Suprapubic skin (tissue), 4 donors: ENCODE data around the gene TSPY8.

ENCODE experiments used
- POLR2A ChIP-seq, 2 donors: fragments of 450-650 bp; IDR thresholded peaks; one replicate each; pipeline ENCODE4 v1.6.1; 2017; ENCODE audit warnings: antibody characterized with exemption in 2 of 2, mild to moderate bottlenecking in 2 of 2, moderate library complexity in 2 of 2
- POLR2AphosphoS5 ChIP-seq, 3 donors: sonication (generic); formaldehyde crosslinking; IDR thresholded peaks; one replicate each; pipeline ENCODE4 v1.6.1; 2017; ENCODE audit warnings: antibody characterized with exemption in 3 of 3
- TF ChIP-seq, protein P1 (sequence below), 2 donors: fragments of 200-600 bp in 1 of 2; fragments of 450-650 bp in 1 of 2; sonication (generic) in 1 of 2; IDR thresholded peaks; one replicate each; pipeline ENCODE4 v1.5.1; 2016 to 2019; ENCODE audit warnings: antibody characterized with exemption in 2 of 2, mild to moderate bottlenecking in 1 of 2, moderate library complexity in 1 of 2

DNA sequence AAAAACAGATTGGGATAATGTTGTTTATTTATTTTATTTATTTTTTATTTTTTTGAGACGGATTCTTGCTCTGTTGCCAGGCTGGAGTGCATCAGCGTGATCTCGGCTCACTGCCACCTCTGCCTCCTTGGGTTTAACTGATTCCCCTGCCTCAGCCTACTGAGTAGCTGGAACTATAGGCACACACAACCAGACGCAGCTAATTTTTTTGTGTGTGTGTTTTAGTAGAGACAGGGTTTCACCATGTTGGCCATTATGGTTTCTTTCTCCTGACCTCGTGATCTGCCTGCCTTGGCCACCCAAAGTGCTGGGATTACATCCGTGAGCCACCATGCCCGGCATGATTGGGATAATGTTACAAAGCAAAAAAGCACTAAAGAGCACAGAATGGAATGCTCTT, 36.6 kb upstream of the TSPY8 start:
- no peak for TF ChIP-seq POLR2A (IDR thresholded peaks at IDR 0.05)
- TF ChIP-seq, protein P1, sequence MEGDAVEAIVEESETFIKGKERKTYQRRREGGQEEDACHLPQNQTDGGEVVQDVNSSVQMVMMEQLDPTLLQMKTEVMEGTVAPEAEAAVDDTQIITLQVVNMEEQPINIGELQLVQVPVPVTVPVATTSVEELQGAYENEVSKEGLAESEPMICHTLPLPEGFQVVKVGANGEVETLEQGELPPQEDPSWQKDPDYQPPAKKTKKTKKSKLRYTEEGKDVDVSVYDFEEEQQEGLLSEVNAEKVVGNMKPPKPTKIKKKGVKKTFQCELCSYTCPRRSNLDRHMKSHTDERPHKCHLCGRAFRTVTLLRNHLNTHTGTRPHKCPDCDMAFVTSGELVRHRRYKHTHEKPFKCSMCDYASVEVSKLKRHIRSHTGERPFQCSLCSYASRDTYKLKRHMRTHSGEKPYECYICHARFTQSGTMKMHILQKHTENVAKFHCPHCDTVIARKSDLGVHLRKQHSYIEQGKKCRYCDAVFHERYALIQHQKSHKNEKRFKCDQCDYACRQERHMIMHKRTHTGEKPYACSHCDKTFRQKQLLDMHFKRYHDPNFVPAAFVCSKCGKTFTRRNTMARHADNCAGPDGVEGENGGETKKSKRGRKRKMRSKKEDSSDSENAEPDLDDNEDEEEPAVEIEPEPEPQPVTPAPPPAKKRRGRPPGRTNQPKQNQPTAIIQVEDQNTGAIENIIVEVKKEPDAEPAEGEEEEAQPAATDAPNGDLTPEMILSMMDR (IDR thresholded peaks at IDR 0.05), result no peak
- no peak for TF ChIP-seq POLR2AphosphoS5 (IDR thresholded peaks at IDR 0.05)
